Neuronal stem cell (in vitro differentiated cells): Measurements from ENCODE around the gene RNF213.

Experiments used
- DNase-seq: peaks from one replicate; pipeline ENCODE4 v3.0.0-alpha.2; 2013; ENCODE audit warnings: low spot score
- H2AFZ ChIP-seq: one replicate; pipeline ENCODE4 v1.6.1; 2013; ENCODE audit warnings: mild to moderate bottlenecking, low read length, inconsistent platforms
- H2AK5ac ChIP-seq: 2 replicates; pipeline ENCODE4 v1.6.1; 2013; ENCODE audit warnings: low read depth, mild to moderate bottlenecking, inconsistent platforms, low read length, moderate library complexity, mixed read lengths
- H2BK120ac ChIP-seq: 2 replicates; pipeline ENCODE4 v1.6.1; 2013; ENCODE audit warnings: low read depth, mild to moderate bottlenecking, inconsistent platforms, low read length, moderate library complexity, mixed read lengths
- H2BK12ac ChIP-seq: one replicate; pipeline ENCODE4 v1.6.1; 2013; ENCODE audit warnings: low read length, inconsistent platforms
- H2BK15ac ChIP-seq: 2 replicates; pipeline ENCODE4 v1.6.1; 2013; ENCODE audit warnings: mild to moderate bottlenecking, low read length, inconsistent platforms, mixed read lengths
- H2BK5ac ChIP-seq: one replicate; pipeline ENCODE4 v1.6.1; 2013; ENCODE audit warnings: inconsistent platforms, mild to moderate bottlenecking, low read length, moderate library complexity
- H3K14ac ChIP-seq: one replicate; pipeline ENCODE4 v1.6.1; 2013; ENCODE audit warnings: low read length, inconsistent platforms
- H3K18ac ChIP-seq: 2 replicates; pipeline ENCODE4 v1.6.1; 2013; ENCODE audit warnings: low read length, inconsistent platforms
- H3K23ac ChIP-seq: 2 replicates; pipeline ENCODE4 v1.6.1; 2013; ENCODE audit warnings: low read depth, mild to moderate bottlenecking, mixed read lengths, low read length, inconsistent platforms; ENCODE audit not compliant: poor library complexity
- H3K27ac ChIP-seq: replicated peaks from 3 replicates; pipeline ENCODE4 v1.5.1; 2013; ENCODE audit warnings: low read length, inconsistent platforms
- H3K27me3 ChIP-seq, 3 experiments: 2 replicates each; pipeline ENCODE4 v1.6.1; 2013; ENCODE audit warnings: low read length in 3 of 3, mild to moderate bottlenecking in 2 of 3, inconsistent platforms in 1 of 3, low read depth in 1 of 3, mixed read lengths in 1 of 3, moderate library complexity in 1 of 3; ENCODE audit not compliant: control insufficient read depth in 3 of 3, insufficient read depth in 3 of 3
- H3K36me3 ChIP-seq, 2 donors: replicated peaks in 1 of 2; 2 replicates each; pipeline ENCODE4 v1.6.1; 2013; ENCODE audit warnings: low read length in 2 of 2; ENCODE audit not compliant: control insufficient read depth in 2 of 2, insufficient read depth in 2 of 2
- H3K4ac ChIP-seq: 2 replicates; pipeline ENCODE4 v1.6.1; 2013; ENCODE audit warnings: inconsistent platforms, mild to moderate bottlenecking, low read length, moderate library complexity
- H3K4me1 ChIP-seq, 2 donors: 1 replicate in 1 of 2; 2 replicates in 1 of 2; pipeline ENCODE4 v1.6.1; 2013; ENCODE audit warnings: low read length in 2 of 2, low read depth in 1 of 2; ENCODE audit not compliant: control insufficient read depth in 2 of 2, insufficient read depth in 1 of 2
- H3K4me2 ChIP-seq: one replicate; pipeline ENCODE4 v1.6.1; 2013; ENCODE audit warnings: mild to moderate bottlenecking, low read length, inconsistent platforms; ENCODE audit not compliant: insufficient read depth, poor library complexity, severe bottlenecking
- H3K4me3 ChIP-seq, 2 donors: 2 replicates each; pipeline ENCODE4 v1.5.1; 2013; ENCODE audit warnings: low read length in 2 of 2, mild to moderate bottlenecking in 2 of 2, inconsistent platforms in 1 of 2, moderate library complexity in 1 of 2
- H3K79me1 ChIP-seq: one replicate; pipeline ENCODE4 v1.6.1; 2013; ENCODE audit warnings: low read depth, mild to moderate bottlenecking, inconsistent platforms, low read length, moderate library complexity
- H3K9ac ChIP-seq: one replicate; pipeline ENCODE4 v1.6.1; 2013; ENCODE audit warnings: mild to moderate bottlenecking, low read depth, low read length, inconsistent platforms; ENCODE audit not compliant: poor library complexity
- H3K9me3 ChIP-seq, 2 donors: replicated peaks in 1 of 2; 2 replicates each; pipeline versions ENCODE3 to v1.6.1; 2013; ENCODE audit warnings: low read length in 2 of 2, mild to moderate bottlenecking in 2 of 2, inconsistent platforms in 1 of 2, low read depth in 1 of 2, mixed read lengths in 1 of 2, moderate library complexity in 1 of 2; ENCODE audit not compliant: control insufficient read depth in 2 of 2, insufficient read depth in 1 of 2
- H4K8ac ChIP-seq: one replicate; pipeline ENCODE4 v1.6.1; 2013; ENCODE audit warnings: low read depth, mild to moderate bottlenecking, inconsistent platforms, low read length, moderate library complexity
- H4K91ac ChIP-seq: one replicate; pipeline ENCODE4 v1.6.1; 2013; ENCODE audit warnings: low read length, low read depth, mild to moderate bottlenecking, inconsistent platforms; ENCODE audit not compliant: poor library complexity
- WGBS, 2 donors: extraction: QIAGEN DNeasy Blood & Tissue Kit; methylation state at CpG; one replicate each; pipeline ENCODE4 v1.1.7; 2013; ENCODE audit warnings: missing lambda C conversion rate in 2 of 2, mixed read lengths in 1 of 2; ENCODE audit not compliant: insufficient read length in 2 of 2, insufficient replicate concordance in 1 of 2; ENCODE audit errors: extremely low coverage in 2 of 2; 5-methylcytosine and 5-hydroxymethylcytosine counted together

The RNF213 gene

DNA sequence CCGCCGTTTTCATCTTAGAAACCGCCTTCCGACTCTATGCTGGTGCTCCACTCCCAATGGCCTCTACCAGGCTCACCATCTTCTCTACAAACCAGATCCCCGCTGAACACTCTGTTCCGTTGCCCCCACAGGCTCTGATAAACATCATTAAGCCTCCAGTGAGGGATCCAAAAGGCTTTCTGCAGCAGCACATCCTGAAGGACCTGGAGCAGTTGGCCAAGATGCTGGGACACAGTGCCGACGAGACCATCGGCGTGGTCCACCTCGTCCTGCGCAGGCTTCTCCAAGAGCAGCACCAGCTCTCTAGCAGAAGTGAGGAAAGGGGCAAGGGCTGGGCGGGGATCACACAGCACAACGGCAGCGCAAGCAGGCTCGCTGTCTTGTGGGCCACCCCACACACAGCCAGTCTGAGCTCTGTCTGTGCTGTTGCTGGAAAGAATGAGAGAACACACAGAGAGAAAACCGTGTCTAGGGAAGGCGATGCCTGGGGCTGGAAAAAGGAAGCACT is 120.8 kb downstream of the RNF213 start:
- Histone ChIP-seq H2BK120ac (no peak overlapping the region), H2BK12ac (no peak overlapping the region)
- no CpG with 5 or more reads among the region's 18 CpGs for WGBS, 2 donors

GRCh38 chr17:80382446-80382845 is 121.8 kb downstream of the RNF213 start:
- H3K27ac ChIP-seq, result no peak overlapping the region
- no peak overlapping the region for H2BK120ac ChIP-seq
- H3K4me1 ChIP-seq, result no peaks in the 10 kb centered on the region
- no peak overlapping the region for H4K91ac ChIP-seq
- no peak overlapping the region for H3K14ac ChIP-seq
- no peak overlapping the region for H3K4me2 ChIP-seq
- no peak overlapping the region for H3K23ac ChIP-seq
- no peak overlapping the region for H2BK12ac ChIP-seq
- H4K8ac ChIP-seq, result no peak overlapping the region
- no peaks in the 10 kb centered on the region for H3K9me3 ChIP-seq
- no peak overlapping the region for H3K9ac ChIP-seq
- no peak overlapping the region for H3K4me3 ChIP-seq
- WGBS, 2 donors, result no CpG with 5 or more reads among the region's 3 CpGs
- no peaks in the 10 kb centered on the region for H3K27me3 ChIP-seq
- no peak overlapping the region for H2AFZ ChIP-seq
- no peak overlapping the region for H2BK5ac ChIP-seq
- H3K18ac ChIP-seq, result no peak overlapping the region
- no peak overlapping the region for H2BK15ac ChIP-seq
- no peak for DNase-seq
- no peaks in the 10 kb centered on the region for H3K79me1 ChIP-seq
- no peak overlapping the region for H2AK5ac ChIP-seq
- H3K4ac ChIP-seq, result no peak overlapping the region
- H3K36me3 ChIP-seq, result peaks cover 42 to 95% of the 10 kb centered on the region in 2 donors

More for the DNA sequence above, 120.8 kb downstream of the RNF213 start:
- Histone ChIP-seq H3K4me3 (no peak overlapping the region), H3K27ac (no peak overlapping the region), H2BK5ac (no peak overlapping the region), H4K8ac (no peak overlapping the region), H3K4me2 (no peak overlapping the region), H3K18ac (no peak overlapping the region), H3K14ac (no peak overlapping the region), H3K23ac (peak overlapping the region; percentile 46), H3K9ac (no peak overlapping the region), H3K27me3 (no peaks in the 10 kb centered on the region), H2AK5ac (no peak overlapping the region), H3K4me1 (no peaks in the 10 kb centered on the region), H3K79me1 (no peaks in the 10 kb centered on the region), H3K36me3 (peaks cover 41 to 95% of the 10 kb centered on the region in 2 donors), H2BK15ac (no peak overlapping the region), H4K91ac (no peak overlapping the region), H3K9me3 (no peaks in the 10 kb centered on the region), H3K4ac (no peak overlapping the region), H2AFZ (no peak overlapping the region)
- DNase-seq, result no peak

GRCh38 chr17:80382956-80383355 is 122.3 kb downstream of the RNF213 start:
- no peak overlapping the region for H2BK15ac ChIP-seq
- H3K4me3 ChIP-seq, result no peak overlapping the region
- H4K91ac ChIP-seq, result no peak overlapping the region
- H3K9ac ChIP-seq, result no peak overlapping the region
- H4K8ac ChIP-seq, result no peak overlapping the region
- H3K27me3 ChIP-seq, result no peaks in the 10 kb centered on the region
- no peak overlapping the region for H2BK12ac ChIP-seq
- H2BK5ac ChIP-seq, result no peak overlapping the region
- no peaks in the 10 kb centered on the region for H3K9me3 ChIP-seq
- H3K23ac ChIP-seq, result no peak overlapping the region
- H2BK120ac ChIP-seq, result no peak overlapping the region
- H3K4ac ChIP-seq, result no peak overlapping the region
- no peak overlapping the region for H3K14ac ChIP-seq
- WGBS, 2 donors, result no CpG with 5 or more reads among the region's 8 CpGs
- H2AFZ ChIP-seq, result no peak overlapping the region
- H3K36me3 ChIP-seq, result peaks cover 39 to 93% of the 10 kb centered on the region in 2 donors
- no peak overlapping the region for H3K18ac ChIP-seq
- no peak for DNase-seq
- no peak overlapping the region for H2AK5ac ChIP-seq
- H3K4me1 ChIP-seq, result no peaks in the 10 kb centered on the region
- no peaks in the 10 kb centered on the region for H3K79me1 ChIP-seq
- H3K4me2 ChIP-seq, result no peak overlapping the region
- no peak overlapping the region for H3K27ac ChIP-seq

DNA sequence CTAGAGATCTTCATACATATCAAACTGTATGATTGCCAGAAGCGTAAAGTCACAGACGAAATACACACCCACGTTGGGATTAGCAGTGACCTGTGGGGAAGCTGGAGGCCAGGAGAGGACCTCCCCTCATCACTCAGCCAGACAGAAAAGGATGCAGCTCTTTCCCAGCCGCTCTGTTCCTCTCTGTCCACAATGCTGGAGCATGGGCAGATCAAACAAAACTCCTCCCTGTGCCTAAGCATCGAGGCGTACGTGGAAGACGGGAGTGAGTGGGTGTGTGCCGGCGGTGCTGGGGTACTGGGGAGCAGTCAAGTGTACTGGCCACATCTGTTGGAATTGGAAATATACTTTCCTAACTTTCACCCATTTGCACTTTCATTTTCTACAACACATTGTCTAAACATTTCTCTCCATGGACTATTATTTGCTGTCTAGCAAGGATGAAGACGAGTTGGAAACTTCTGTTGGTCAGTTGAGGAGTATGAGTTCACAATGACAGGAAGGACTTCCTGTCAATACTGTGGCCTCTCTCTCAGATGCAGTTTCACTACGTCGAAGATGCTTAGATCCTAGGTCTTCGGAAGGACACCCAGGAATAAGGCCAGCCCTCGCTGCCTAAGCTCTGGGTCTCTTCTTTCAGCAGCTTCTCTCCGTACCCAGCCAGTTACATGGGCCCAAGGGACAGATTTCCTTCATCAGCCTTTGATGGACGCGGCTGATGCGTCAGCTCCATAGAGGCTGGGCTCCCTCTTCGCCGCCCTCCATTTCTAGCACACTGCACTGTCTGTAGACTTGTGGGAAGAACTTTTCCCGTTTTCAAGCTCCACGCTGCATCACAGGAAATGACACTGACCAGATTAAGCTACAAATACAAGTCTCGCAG is 123.7 kb downstream of the RNF213 start:
- Histone ChIP-seq H3K36me3 (peaks cover 38 to 93% of the 10 kb centered on the region in 2 donors), H2BK12ac (no peak overlapping the region), H3K4ac (no peak overlapping the region), H4K91ac (no peak overlapping the region), H3K4me3 (no peak overlapping the region), H2AFZ (no peak overlapping the region), H2BK5ac (no peak overlapping the region), H3K79me1 (no peaks in the 10 kb centered on the region), H2BK15ac (no peak overlapping the region), H3K18ac (no peak overlapping the region), H3K23ac (no peak overlapping the region), H3K4me2 (no peak overlapping the region), H4K8ac (no peak overlapping the region), H3K27ac (no peak overlapping the region), H3K9me3 (no peaks in the 10 kb centered on the region), H3K27me3 (no peaks in the 10 kb centered on the region), H3K14ac (no peak overlapping the region), H2AK5ac (no peak overlapping the region), H3K4me1 (no peaks in the 10 kb centered on the region), H3K9ac (no peak overlapping the region), H2BK120ac (no peak overlapping the region)
- no peak for DNase-seq
- no CpG with 5 or more reads among the region's 24 CpGs for WGBS, 2 donors
